H9 (cell line): ENCODE data around the gene EML1. TPM values are rescaled to one million over a fixed set of nuclear protein-coding genes. Genes with fewer than 3 reads are reported as not detected.

Experiments used
- DNase-seq: peaks from one replicate; pipeline ENCODE4 v3.0.0-alpha.2; 2017
- H2AFZ ChIP-seq: one replicate; pipeline ENCODE4 v1.6.1; 2013; ENCODE audit warnings: mild to moderate bottlenecking, low read length, control low read depth, moderate library complexity
- H2AK5ac ChIP-seq: 2 replicates; pipeline ENCODE4 v1.6.1; 2013; ENCODE audit warnings: low read length, control low read depth, mixed read lengths; ENCODE audit not compliant: insufficient read length
- H2BK120ac ChIP-seq: one replicate; pipeline ENCODE4 v1.6.1; 2013; ENCODE audit warnings: low read depth, mild to moderate bottlenecking, low read length, control low read depth, inconsistent platforms; ENCODE audit not compliant: poor library complexity, severe bottlenecking
- H2BK12ac ChIP-seq: 2 replicates; pipeline ENCODE4 v1.6.1; 2013; ENCODE audit warnings: low read length, control low read depth, mixed read lengths, low read depth; ENCODE audit not compliant: insufficient read length
- H2BK15ac ChIP-seq: 2 replicates; pipeline ENCODE4 v1.6.1; 2013; ENCODE audit warnings: low read depth, low read length, control low read depth
- H2BK20ac ChIP-seq: one replicate; pipeline ENCODE4 v1.6.1; 2013; ENCODE audit warnings: low read depth, mild to moderate bottlenecking, low read length, control low read depth, inconsistent platforms; ENCODE audit not compliant: poor library complexity, severe bottlenecking
- H2BK5ac ChIP-seq: 2 replicates; pipeline ENCODE4 v1.6.1; 2013; ENCODE audit warnings: low read length, control low read depth, mixed read lengths; ENCODE audit not compliant: insufficient read length
- H3K14ac ChIP-seq: 2 replicates; pipeline ENCODE4 v1.6.1; 2013; ENCODE audit warnings: low read length, control low read depth; ENCODE audit not compliant: insufficient read depth
- H3K18ac ChIP-seq: 2 replicates; pipeline ENCODE4 v1.6.1; 2013; ENCODE audit warnings: low read depth, mild to moderate bottlenecking, mixed read lengths, low read length, control low read depth; ENCODE audit not compliant: insufficient read length
- H3K23ac ChIP-seq: 2 replicates; pipeline ENCODE4 v1.6.1; 2013; ENCODE audit warnings: low read length, control low read depth, mixed read lengths, low read depth; ENCODE audit not compliant: insufficient read length
- H3K23me2 ChIP-seq: 2 replicates; pipeline ENCODE4 v1.6.1; 2013; ENCODE audit warnings: low read depth, mild to moderate bottlenecking, mixed read lengths, low read length, control low read depth; ENCODE audit not compliant: insufficient read length, poor library complexity, severe bottlenecking
- H3K27ac ChIP-seq: 2 replicates; pipeline ENCODE4 v1.5.1; 2013; ENCODE audit warnings: low read length, control low read depth, mixed read lengths, low read depth; ENCODE audit not compliant: insufficient read length
- H3K27me3 ChIP-seq: 2 replicates; pipeline ENCODE4 v1.6.1; 2013; ENCODE audit warnings: low read length, control low read depth, inconsistent platforms; ENCODE audit not compliant: insufficient read depth
- H3K4ac ChIP-seq: 2 replicates; pipeline ENCODE4 v1.6.1; 2013; ENCODE audit warnings: low read depth, mild to moderate bottlenecking, control low read depth, inconsistent platforms, low read length, moderate library complexity
- H3K4me1 ChIP-seq: 2 replicates; pipeline ENCODE4 v1.6.1; 2013; ENCODE audit warnings: low read length, control low read depth, inconsistent platforms; ENCODE audit not compliant: insufficient read depth
- H3K4me2 ChIP-seq: 2 replicates; pipeline ENCODE4 v1.6.1; 2013; ENCODE audit warnings: low read length, control low read depth, mixed read lengths; ENCODE audit not compliant: insufficient read length, insufficient read depth
- H3K56ac ChIP-seq: 2 replicates; pipeline ENCODE4 v1.6.1; 2013; ENCODE audit warnings: low read depth, mild to moderate bottlenecking, mixed read lengths, low read length, control low read depth; ENCODE audit not compliant: insufficient read length
- H3K79me1 ChIP-seq: 2 replicates; pipeline ENCODE4 v1.6.1; 2013; ENCODE audit warnings: low read depth, mild to moderate bottlenecking, moderate library complexity, low read length, control low read depth, inconsistent platforms; ENCODE audit not compliant: insufficient read depth, poor library complexity, severe bottlenecking
- H3K79me2 ChIP-seq: 2 replicates; pipeline ENCODE4 v1.6.1; 2013; ENCODE audit warnings: low read length, control low read depth, inconsistent platforms; ENCODE audit not compliant: insufficient read depth
- H3K9ac ChIP-seq: 2 replicates; pipeline ENCODE4 v1.6.1; 2013; ENCODE audit warnings: low read length, control low read depth, mixed read lengths; ENCODE audit not compliant: insufficient read length; ENCODE audit errors: extremely low read depth
- H3K9me3 ChIP-seq: one replicate; pipeline ENCODE4 v1.6.1; 2013; ENCODE audit warnings: low read depth, low read length, inconsistent platforms; ENCODE audit not compliant: control insufficient read depth
- H3T11ph ChIP-seq: one replicate; pipeline ENCODE4 v1.6.1; 2013; ENCODE audit warnings: mild to moderate bottlenecking, low read length, control low read depth, inconsistent platforms
- H4K20me1 ChIP-seq: one replicate; pipeline ENCODE4 v1.6.1; 2013; ENCODE audit not compliant: control insufficient read depth, insufficient read length, insufficient read depth
- H4K5ac ChIP-seq: 2 replicates; pipeline ENCODE4 v1.6.1; 2013; ENCODE audit warnings: low read depth, mild to moderate bottlenecking, mixed read lengths, low read length, control low read depth; ENCODE audit not compliant: insufficient read length
- H4K8ac ChIP-seq: replicated peaks from 2 replicates; pipeline ENCODE4 v1.6.1; 2013; ENCODE audit warnings: low read length, control low read depth, mixed read lengths, low read depth; ENCODE audit not compliant: insufficient read length
- H4K91ac ChIP-seq: 2 replicates; pipeline ENCODE4 v1.6.1; 2013; ENCODE audit warnings: low read depth, mild to moderate bottlenecking, moderate library complexity, mixed read lengths, low read length, control low read depth; ENCODE audit not compliant: insufficient read length
- H3K27ac Mint-ChIP-seq, 3 experiments: 2 replicates in 2 of 3; 3 replicates in 1 of 3; pipeline ENCODE4 v1.8.0; 2020 to 2021; ENCODE audit warnings: mixed read lengths in 3 of 3, mild to moderate bottlenecking in 1 of 3, moderate library complexity in 1 of 3
- H3K27me3 Mint-ChIP-seq: 2 replicates; pipeline ENCODE4 v1.8.0; 2021; ENCODE audit warnings: low read depth, mild to moderate bottlenecking, moderate library complexity, mixed read lengths
- H3K36me3 Mint-ChIP-seq, 3 experiments: 2 replicates in 2 of 3; 3 replicates in 1 of 3; pipeline ENCODE4 v1.8.0; 2020 to 2021; ENCODE audit warnings: low read depth in 3 of 3, mixed read lengths in 3 of 3; ENCODE audit not compliant: insufficient read depth in 1 of 3
- H3K4me1 Mint-ChIP-seq, 2 experiments: 2 replicates each; pipeline ENCODE4 v1.8.0; 2020; ENCODE audit warnings: mixed read lengths in 2 of 2
- H3K4me3 Mint-ChIP-seq, 2 experiments: 2 replicates in 1 of 2; 3 replicates in 1 of 2; pipeline ENCODE4 v1.8.0; 2020 to 2021; ENCODE audit warnings: mild to moderate bottlenecking in 2 of 2, mixed read lengths in 2 of 2, moderate library complexity in 1 of 2
- H3K9me3 Mint-ChIP-seq, 2 experiments: 2 replicates in 1 of 2; 3 replicates in 1 of 2; pipeline ENCODE4 v1.8.0; 2020; ENCODE audit warnings: mild to moderate bottlenecking in 2 of 2, mixed read lengths in 2 of 2, moderate library complexity in 1 of 2
- CTCF ChIP-seq: fragments of 200-600 bp; sonication (generic); conservative IDR thresholded peaks from 3 replicates; pipeline ENCODE4 v1.8.0; 2021; ENCODE audit warnings: antibody characterized with exemption, mild to moderate bottlenecking
- WGBS: extraction: QIAGEN DNeasy Blood & Tissue Kit; methylation state at CpG from one replicate; pipeline ENCODE4 v1.1.7; 2013; ENCODE audit warnings: missing lambda C conversion rate, low lambda C conversion rate, mixed read lengths; ENCODE audit not compliant: insufficient read length; ENCODE audit errors: extremely low coverage; 5-methylcytosine and 5-hydroxymethylcytosine counted together
- total RNA-seq: library from RNA; stranded (reverse); gene quantifications from 2 replicates; pipeline ENCODE4 v1.2.1, GENCODE V29; 2021

The EML1 gene
- total RNA-seq, 1 experiment from 2014 or later, result 16.7 TPM

DNA sequence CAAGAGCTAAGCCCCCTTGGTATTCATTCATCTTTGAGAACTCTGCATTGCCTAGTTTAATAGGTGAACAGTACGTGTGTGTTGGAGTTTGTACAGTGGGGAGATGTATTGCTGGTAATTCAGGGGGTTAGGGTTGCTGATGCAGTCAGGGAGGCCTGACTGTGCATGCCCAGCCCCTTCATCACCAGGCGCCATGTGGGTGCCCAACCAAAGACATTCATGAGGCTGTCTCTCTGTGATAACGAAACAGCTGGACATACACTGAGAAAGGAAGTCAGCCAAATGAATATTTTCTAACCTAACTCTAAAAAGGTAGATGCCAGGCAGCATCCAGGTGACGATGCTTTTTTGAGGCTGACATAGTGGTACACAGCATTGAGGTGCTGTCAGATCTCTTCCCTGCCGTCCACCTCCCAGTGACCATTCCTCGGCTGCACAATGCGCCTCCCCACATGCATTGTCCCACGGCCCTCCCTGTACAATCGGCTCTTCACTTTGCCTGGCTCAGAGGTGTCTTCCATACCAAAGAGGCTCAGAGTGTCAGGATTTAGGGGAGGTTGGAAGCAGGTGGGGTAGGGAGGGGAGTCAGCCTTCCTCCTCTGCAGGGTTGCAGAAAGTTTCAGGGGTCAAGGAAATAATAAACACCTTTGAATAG lies 19.0 kb downstream of the EML1 start:
- Histone ChIP-seq H3K79me1 (no peaks in the 10 kb centered on the region), H3K9ac (no peak overlapping the region), H2AK5ac (no peak overlapping the region), H3K18ac (no peak overlapping the region), H2AFZ (no peak overlapping the region), H3K9me3 (no peaks in the 10 kb centered on the region), H4K8ac (no peak overlapping the region), H2BK20ac (no peak overlapping the region), H2BK15ac (no peak overlapping the region), H2BK12ac (no peak overlapping the region), H3K27me3 (no peaks in the 10 kb centered on the region), H3K4ac (no peak overlapping the region), H4K5ac (no peak overlapping the region), H4K91ac (no peak overlapping the region), H3K56ac (no peak overlapping the region), H3K14ac (no peak overlapping the region), H2BK120ac (no peak overlapping the region), H3K4me2 (no peak overlapping the region), H3K23ac (no peak overlapping the region), H3K79me2 (no peaks in the 10 kb centered on the region), H2BK5ac (no peak overlapping the region), H3T11ph (no peak overlapping the region), H3K23me2 (no peaks in the 10 kb centered on the region), H4K20me1 (no peaks in the 10 kb centered on the region), H3K27ac (no peak overlapping the region), H3K4me1 (no peaks in the 10 kb centered on the region)
- Mint-ChIP-seq H3K27me3 (no peaks in the 10 kb centered on the region), H3K4me3 (no peak overlapping the region), H3K4me1 (peaks cover 6 to 14% of the 10 kb centered on the region in 2 experiments; a peak in 3 of 4 replicates), H3K27ac (no peak overlapping the region), H3K9me3 (no peaks in the 10 kb centered on the region), H3K36me3 (no peaks in the 10 kb centered on the region)
- no CpG with 5 or more reads among the region's 9 CpGs for WGBS
- DNase-seq, result no peak
- TF ChIP-seq CTCF, result no peak
